Eye (tissue), 1 donor: ENCODE data around the gene MALAT1.

ENCODE experiments used
- DNase-seq: peaks from one replicate; pipeline ENCODE4 v3.0.0-alpha.2; 2015

The MALAT1 gene

GRCh38 chr11:65540290-65541092 lies 41.6 kb downstream of the MALAT1 start:
- peak; percentile 93 for DNase-seq

- DNase-seq, result no peak
Observed at GRCh38 chr11:65541093-65541982, 42.5 kb downstream of the MALAT1 start.

GRCh38 chr11:65542738-65543390 lies 44.0 kb downstream of the MALAT1 start:
- DNase-seq, result no peak

GRCh38 chr11:65545853-65546216 lies 47.0 kb downstream of the MALAT1 start:
- DNase-seq, result no peak

GRCh38 chr11:65546217-65546958 lies 47.5 kb downstream of the MALAT1 start:
- peak; percentile 84 for DNase-seq

- DNase-seq, result no peak
Observed at GRCh38 chr11:65547446-65548125, 48.7 kb downstream of the MALAT1 start.

GRCh38 chr11:65548395-65548794 lies 49.5 kb downstream of the MALAT1 start:
- no peak for DNase-seq

GRCh38 chr11:65549096-65549495 lies 50.3 kb downstream of the MALAT1 start:
- no peak for DNase-seq

- peak; percentile 66 for DNase-seq
Observed at GRCh38 chr11:65551572-65552387, 52.9 kb downstream of the MALAT1 start.

GRCh38 chr11:65552388-65552951 lies 53.6 kb downstream of the MALAT1 start:
- no peak for DNase-seq

- DNase-seq, result peak; percentile 49
Observed at GRCh38 chr11:65553301-65554001, 54.6 kb downstream of the MALAT1 start.

- DNase-seq, result no peak
Observed at GRCh38 chr11:65554057-65554818, 55.4 kb downstream of the MALAT1 start.

- no peak for DNase-seq
Observed at GRCh38 chr11:65554842-65555430, 56.1 kb downstream of the MALAT1 start.

- DNase-seq, result no peak
Observed at GRCh38 chr11:65555693-65556231, 56.9 kb downstream of the MALAT1 start.
